Mesenchymal stem cell (in vitro differentiated cells and primary cell): ENCODE results near the gene RREB1.
"Not testable (repeated sequence)": the region's sequence is repeated elsewhere in the genome, so short reads cannot be mapped to it uniquely, and the experiment has no call there.

Experiments used
- DNase-seq: peaks from one replicate; pipeline ENCODE4 v3.0.0-alpha.2; 2013
- H2AFZ ChIP-seq: one replicate; pipeline ENCODE4 v1.6.1; 2013; ENCODE audit warnings: low read depth, mild to moderate bottlenecking, control low read depth, inconsistent platforms, low read length, moderate library complexity
- H2AK5ac ChIP-seq: 2 replicates; pipeline ENCODE4 v1.6.1; 2013; ENCODE audit warnings: low read length, moderate library complexity, mild to moderate bottlenecking, inconsistent platforms; ENCODE audit not compliant: severe bottlenecking
- H2BK120ac ChIP-seq: one replicate; pipeline ENCODE4 v1.6.1; 2013; ENCODE audit warnings: low read depth, mild to moderate bottlenecking, inconsistent platforms, low read length, moderate library complexity
- H2BK12ac ChIP-seq, 2 experiments: one replicate each; pipeline ENCODE4 v1.6.1; 2013; ENCODE audit warnings: inconsistent platforms in 2 of 2, low read length in 2 of 2, mild to moderate bottlenecking in 2 of 2, moderate library complexity in 2 of 2, control low read depth in 1 of 2
- H2BK15ac ChIP-seq: one replicate; pipeline ENCODE4 v1.6.1; 2013; ENCODE audit warnings: mild to moderate bottlenecking, low read depth, inconsistent platforms; ENCODE audit not compliant: poor library complexity, severe bottlenecking
- H2BK5ac ChIP-seq: 2 replicates; pipeline ENCODE4 v1.6.1; 2013; ENCODE audit warnings: low read depth, mild to moderate bottlenecking, low read length, control low read depth, inconsistent platforms; ENCODE audit not compliant: poor library complexity, severe bottlenecking
- H3K14ac ChIP-seq, 2 experiments: one replicate each; pipeline ENCODE4 v1.6.1; 2013; ENCODE audit warnings: inconsistent platforms in 2 of 2, low read length in 2 of 2, control low read depth in 1 of 2, mild to moderate bottlenecking in 1 of 2, moderate library complexity in 1 of 2
- H3K18ac ChIP-seq, 2 experiments: one replicate each; pipeline ENCODE4 v1.6.1; 2013; ENCODE audit warnings: inconsistent platforms in 2 of 2, low read length in 2 of 2, control low read depth in 1 of 2, low read depth in 1 of 2, mild to moderate bottlenecking in 1 of 2
- H3K23ac ChIP-seq, 2 experiments: one replicate each; pipeline ENCODE4 v1.6.1; 2013; ENCODE audit warnings: inconsistent platforms in 2 of 2, low read length in 2 of 2, mild to moderate bottlenecking in 2 of 2, moderate library complexity in 2 of 2, control low read depth in 1 of 2
- H3K27ac ChIP-seq: 2 replicates; pipeline ENCODE4 v1.5.1; 2013; ENCODE audit warnings: mild to moderate bottlenecking, moderate library complexity, low read length, control low read depth, inconsistent platforms; ENCODE audit not compliant: poor library complexity, severe bottlenecking
- H3K27me3 ChIP-seq, 2 experiments: 2 replicates each; pipeline versions ENCODE4 v1.6.1 to v1.7.0; 2013; ENCODE audit warnings: low read length in 2 of 2, mild to moderate bottlenecking in 2 of 2, moderate library complexity in 2 of 2, control low read depth in 1 of 2, inconsistent platforms in 1 of 2; ENCODE audit not compliant: control insufficient read depth in 1 of 2, insufficient read depth in 1 of 2
- H3K36me3 ChIP-seq, 2 experiments: 2 replicates each; pipeline versions ENCODE4 v1.6.1 to v1.7.0; 2013; ENCODE audit warnings: low read length in 2 of 2, control low read depth in 1 of 2, inconsistent platforms in 1 of 2, low read depth in 1 of 2, mild to moderate bottlenecking in 1 of 2; ENCODE audit not compliant: insufficient read depth in 2 of 2, control insufficient read depth in 1 of 2
- H3K4ac ChIP-seq, 2 experiments: one replicate each; pipeline ENCODE4 v1.6.1; 2013; ENCODE audit warnings: inconsistent platforms in 2 of 2, low read length in 2 of 2, mild to moderate bottlenecking in 2 of 2, moderate library complexity in 2 of 2, control low read depth in 1 of 2, low read depth in 1 of 2
- H3K4me1 ChIP-seq: 2 replicates; pipeline ENCODE4 v1.6.1; 2013; ENCODE audit warnings: low read depth, low read length, control low read depth; ENCODE audit not compliant: control insufficient read depth, insufficient read depth
- H3K4me2 ChIP-seq: 2 replicates; pipeline ENCODE4 v1.6.1; 2013; ENCODE audit warnings: low read length, mild to moderate bottlenecking, inconsistent platforms; ENCODE audit not compliant: poor library complexity, severe bottlenecking
- H3K4me3 ChIP-seq, 2 experiments: 2 replicates each; pipeline versions ENCODE4 v1.5.1 to v1.7.0; 2013; ENCODE audit warnings: low read length in 2 of 2, mild to moderate bottlenecking in 2 of 2, control low read depth in 1 of 2, low read depth in 1 of 2; ENCODE audit not compliant: insufficient read depth in 1 of 2
- H3K79me1 ChIP-seq: replicated peaks from 2 replicates; pipeline ENCODE4 v1.6.1; 2013; ENCODE audit warnings: mild to moderate bottlenecking, control low read depth, low read length, inconsistent platforms; ENCODE audit not compliant: poor library complexity, severe bottlenecking
- H3K9ac ChIP-seq: 2 replicates; pipeline ENCODE4 v1.7.0; 2013; ENCODE audit warnings: mild to moderate bottlenecking, low read length, moderate library complexity
- H3K9me3 ChIP-seq: 2 replicates; pipeline ENCODE4 v1.7.0; 2013; ENCODE audit warnings: mild to moderate bottlenecking, low read length; ENCODE audit not compliant: control insufficient read depth
- H4K8ac ChIP-seq: one replicate; pipeline ENCODE4 v1.6.1; 2013; ENCODE audit warnings: inconsistent platforms, mild to moderate bottlenecking, low read length, moderate library complexity
- H4K91ac ChIP-seq: one replicate; pipeline ENCODE4 v1.6.1; 2013; ENCODE audit warnings: mild to moderate bottlenecking, low read length, inconsistent platforms
- WGBS: methylation state at CpG from one replicate; pipeline ENCODE4 v1.1.7; 2013; ENCODE audit warnings: mixed read lengths; 5-methylcytosine and 5-hydroxymethylcytosine counted together

RREB1 gene

DNA sequence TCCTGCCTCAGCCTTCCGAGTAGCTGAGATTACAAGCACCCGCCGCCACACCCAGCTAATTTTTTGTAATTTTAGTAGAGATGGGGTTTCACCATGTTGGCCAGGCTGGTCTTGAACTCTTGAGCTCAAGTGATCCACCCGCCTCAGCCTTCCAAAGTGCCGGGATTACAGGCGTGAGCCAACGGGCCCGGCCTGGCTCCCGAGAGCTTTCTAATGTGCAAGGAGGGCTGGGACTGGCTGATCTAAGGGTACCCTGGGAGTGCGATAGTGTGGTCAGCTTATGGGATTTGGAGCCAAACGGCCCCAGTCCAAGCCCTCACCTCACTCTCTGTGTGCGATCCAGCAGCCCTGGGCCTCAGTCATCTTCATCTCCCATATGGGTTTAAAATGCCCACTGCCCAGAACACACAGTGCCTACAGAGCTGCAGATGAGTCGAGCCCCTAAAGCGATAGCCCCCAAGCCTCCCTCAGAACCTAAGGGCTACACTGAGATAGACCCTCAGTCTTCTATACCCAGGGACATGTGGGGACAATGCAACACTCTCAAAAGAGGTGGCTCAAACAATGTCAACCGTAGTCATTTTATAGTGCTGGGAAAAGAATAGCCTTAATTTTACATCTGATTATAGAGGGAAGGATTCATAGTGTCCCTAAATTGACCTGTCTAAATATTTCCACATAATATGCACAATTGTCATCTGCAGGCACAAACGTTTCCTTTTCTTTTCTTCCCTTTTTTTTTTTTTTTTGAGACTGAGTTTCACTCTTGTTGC is 155.2 kb downstream of the RREB1 start:
- no peak overlapping the region for H3K27ac ChIP-seq
- H3K79me1 ChIP-seq, result no peaks in the 10 kb centered on the region
- no peak overlapping the region for H3K23ac ChIP-seq
- WGBS, result 95% methylated on average over 14 of the region's 16 CpGs
- no peak overlapping the region for H3K4me2 ChIP-seq
- H3K14ac ChIP-seq, result no peak overlapping the region
- no peak overlapping the region for H4K8ac ChIP-seq
- H2BK5ac ChIP-seq, result no peak overlapping the region
- no peak overlapping the region for H2AK5ac ChIP-seq
- H3K9me3 ChIP-seq, result no peaks in the 10 kb centered on the region
- H3K18ac ChIP-seq, result peak overlapping the region in 1 of 2 experiments; percentile 22
- no peaks in the 10 kb centered on the region for H3K36me3 ChIP-seq
- H3K4ac ChIP-seq, result no peak overlapping the region
- peaks cover 36% of the 10 kb centered on the region for H3K4me1 ChIP-seq
- no peak overlapping the region for H2AFZ ChIP-seq
- H2BK12ac ChIP-seq, result no peak overlapping the region
- H3K27me3 ChIP-seq, result peaks cover 0 to 5% of the 10 kb centered on the region in 2 experiments
- H2BK120ac ChIP-seq, result no peak overlapping the region
- no peak overlapping the region for H4K91ac ChIP-seq
- no peak for DNase-seq
- H3K4me3 ChIP-seq, result no peak overlapping the region
- peak overlapping the region; percentile 44 for H2BK15ac ChIP-seq
- no peak overlapping the region for H3K9ac ChIP-seq

DNA sequence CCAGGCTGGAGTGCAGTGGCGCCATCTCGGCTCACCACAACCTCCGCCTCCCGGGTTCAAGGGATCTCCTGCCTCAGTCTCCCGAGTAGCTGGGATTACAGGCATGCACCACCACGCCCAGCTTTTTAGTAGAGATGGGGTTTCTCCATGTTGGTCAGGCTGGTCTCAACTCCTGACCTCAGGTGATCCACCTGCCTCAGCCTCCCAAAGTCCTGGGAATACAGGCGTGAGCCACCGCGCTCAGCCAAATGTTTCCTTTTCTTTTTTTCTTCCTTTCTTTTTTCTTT is 155.7 kb downstream of the RREB1 start:
- H4K91ac ChIP-seq, H3K23ac ChIP-seq, H4K8ac ChIP-seq: not testable (repeated sequence)

DNA sequence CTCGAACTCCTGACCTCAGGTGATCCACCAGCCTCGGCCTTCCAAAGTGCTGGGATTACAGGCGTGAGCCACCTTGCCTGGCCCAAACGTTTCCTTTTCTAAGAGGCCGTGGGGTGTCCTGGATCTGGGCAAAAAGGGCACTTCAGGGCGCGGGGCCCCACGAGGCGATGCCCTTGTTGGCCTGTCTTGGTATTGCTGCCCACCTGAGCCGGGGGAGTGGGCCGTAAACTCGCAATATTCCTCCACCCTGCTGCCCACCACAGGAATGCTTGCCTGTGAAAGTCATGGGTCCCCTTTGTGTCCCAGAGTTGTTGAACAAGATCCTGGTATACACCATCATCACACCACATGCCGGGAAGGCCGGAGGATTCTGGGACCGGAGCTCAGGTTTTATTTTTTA is 156.3 kb downstream of the RREB1 start:
- Histone ChIP-seq H3K4me3 (no peak overlapping the region), H3K4ac (no peak overlapping the region), H3K9ac (no peak overlapping the region), H2BK120ac (no peak overlapping the region), H3K18ac (no peak overlapping the region), H2BK5ac (no peak overlapping the region), H3K4me2 (no peak overlapping the region), H2AK5ac (no peak overlapping the region), H2BK12ac (no peak overlapping the region), H3K9me3 (no peaks in the 10 kb centered on the region), H3K27ac (no peak overlapping the region), H3K79me1 (no peaks in the 10 kb centered on the region), H2AFZ (no peak overlapping the region), H3K14ac (no peak overlapping the region), H2BK15ac (no peak overlapping the region), H3K23ac (no peak overlapping the region), H4K8ac (no peak overlapping the region), H3K27me3 (peaks cover 0 to 5% of the 10 kb centered on the region in 2 experiments), H3K36me3 (no peaks in the 10 kb centered on the region), H3K4me1 (peaks cover 35% of the 10 kb centered on the region), H4K91ac (no peak overlapping the region)
- 91% methylated on average over 10 of the region's 15 CpGs for WGBS
- no peak for DNase-seq

More for the DNA sequence above, 155.7 kb downstream of the RREB1 start:
- H2BK5ac ChIP-seq, H3K9me3 ChIP-seq, H3K4me3 ChIP-seq, H3K27me3 ChIP-seq, H3K14ac ChIP-seq, H3K18ac ChIP-seq, H3K27ac ChIP-seq, H2BK120ac ChIP-seq, DNase-seq, H3K9ac ChIP-seq, H3K79me1 ChIP-seq, H2BK12ac ChIP-seq, H3K4me2 ChIP-seq, H3K4ac ChIP-seq, H3K36me3 ChIP-seq, H2AFZ ChIP-seq, H2BK15ac ChIP-seq, H2AK5ac ChIP-seq: not testable (repeated sequence)
- peaks cover 38% of the 10 kb centered on the region for H3K4me1 ChIP-seq
- WGBS, result 98% methylated on average over 6 of the region's 9 CpGs

DNA sequence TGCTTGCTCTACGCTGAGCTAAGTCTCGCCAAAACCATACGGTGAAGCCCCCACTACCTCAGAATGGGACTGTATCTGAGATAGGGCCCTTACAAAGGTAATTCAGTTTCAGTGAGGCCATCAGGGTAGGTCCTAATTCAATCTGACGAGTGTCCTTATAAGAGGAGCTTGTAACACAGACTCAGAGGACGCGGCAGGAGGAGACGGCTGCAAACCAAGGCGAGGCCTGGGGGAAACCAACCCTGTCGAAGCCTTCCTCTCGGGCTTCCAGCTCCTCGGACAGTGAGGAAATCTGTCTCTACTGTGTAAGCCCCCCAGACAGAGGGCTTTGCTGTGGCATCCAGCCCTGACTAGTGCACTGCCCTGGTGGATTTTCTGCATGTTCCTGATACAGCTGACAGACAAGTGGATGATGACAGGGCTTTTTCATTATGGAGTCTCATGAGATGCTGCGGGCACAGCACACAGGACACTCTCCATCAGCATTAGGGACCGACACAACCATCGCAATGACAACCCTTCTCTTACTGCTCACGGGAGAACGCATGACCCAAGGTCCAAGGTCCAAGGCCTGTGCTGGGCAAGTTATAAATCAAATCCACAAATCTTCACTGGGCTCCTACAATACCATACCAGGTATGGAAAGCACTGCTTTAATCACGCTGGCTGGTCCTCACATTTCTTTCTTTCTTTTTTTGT is 157.1 kb downstream of the RREB1 start:
- H3K79me1 ChIP-seq, result no peaks in the 10 kb centered on the region
- no peak overlapping the region for H2BK15ac ChIP-seq
- H2AFZ ChIP-seq, result no peak overlapping the region
- no peaks in the 10 kb centered on the region for H3K9me3 ChIP-seq
- H3K14ac ChIP-seq, result no peak overlapping the region
- H4K91ac ChIP-seq, result no peak overlapping the region
- DNase-seq, result no peak
- WGBS, result 88% methylated on average over 17 of the region's 17 CpGs
- no peak overlapping the region for H3K4ac ChIP-seq
- H3K4me1 ChIP-seq, result peaks cover 30% of the 10 kb centered on the region
- H4K8ac ChIP-seq, result no peak overlapping the region
- H3K27ac ChIP-seq, result no peak overlapping the region
- H3K4me2 ChIP-seq, result no peak overlapping the region
- no peak overlapping the region for H3K18ac ChIP-seq
- H3K23ac ChIP-seq, result no peak overlapping the region
- H3K27me3 ChIP-seq, result peaks cover 0 to 5% of the 10 kb centered on the region in 2 experiments
- H2AK5ac ChIP-seq, result no peak overlapping the region
- no peak overlapping the region for H2BK5ac ChIP-seq
- no peak overlapping the region for H3K9ac ChIP-seq
- no peak overlapping the region for H2BK12ac ChIP-seq
- no peaks in the 10 kb centered on the region for H3K36me3 ChIP-seq
- H3K4me3 ChIP-seq, result no peak overlapping the region
- H2BK120ac ChIP-seq, result no peak overlapping the region
